Endodermal cell (in vitro differentiated cells): ENCODE data around the gene TFRC. TPM values are rescaled to one million over a fixed set of nuclear protein-coding genes. Genes with fewer than 3 reads are reported as not detected.

Experiments used
- DNase-seq: peaks from one replicate; pipeline ENCODE4 v3.0.0-alpha.2; 2017
- H3K27ac ChIP-seq: 2 replicates; pipeline ENCODE4 v1.5.1; 2013; ENCODE audit warnings: mild to moderate bottlenecking, low read depth, low read length, moderate library complexity
- H3K27me3 ChIP-seq: 2 replicates; pipeline ENCODE4 v1.6.1; 2013; ENCODE audit warnings: mild to moderate bottlenecking, low read length, moderate library complexity; ENCODE audit not compliant: insufficient read depth, control insufficient read depth, poor library complexity, severe bottlenecking
- H3K36me3 ChIP-seq: 2 replicates; pipeline ENCODE4 v1.7.0; 2013; ENCODE audit warnings: mild to moderate bottlenecking, low read length, moderate library complexity; ENCODE audit not compliant: control insufficient read depth, insufficient read depth
- H3K4me1 ChIP-seq: one replicate; pipeline ENCODE4 v1.7.0; 2013; ENCODE audit warnings: low read length; ENCODE audit not compliant: control insufficient read depth, insufficient read depth
- H3K4me3 ChIP-seq: 2 replicates; pipeline ENCODE4 v1.5.1; 2013; ENCODE audit warnings: mild to moderate bottlenecking, low read length, moderate library complexity
- H3K9ac ChIP-seq: 2 replicates; pipeline ENCODE4 v1.6.1; 2013; ENCODE audit warnings: mild to moderate bottlenecking, low read length, moderate library complexity; ENCODE audit not compliant: poor library complexity, severe bottlenecking; ENCODE audit errors: extremely low read depth
- H3K9me3 ChIP-seq: 2 replicates; pipeline ENCODE4 v1.6.1; 2013; ENCODE audit warnings: mild to moderate bottlenecking, low read length, moderate library complexity; ENCODE audit not compliant: control insufficient read depth
- H3K27ac Mint-ChIP-seq: 2 replicates; pipeline ENCODE4 v1.8.0; 2020; ENCODE audit warnings: mixed read lengths
- H3K27me3 Mint-ChIP-seq: 2 replicates; pipeline ENCODE4 v1.8.0; 2021; ENCODE audit warnings: mild to moderate bottlenecking, mixed read lengths; ENCODE audit not compliant: insufficient read depth
- H3K36me3 Mint-ChIP-seq: 2 replicates; pipeline ENCODE4 v1.8.0; 2020; ENCODE audit warnings: low read depth, mixed read lengths
- H3K4me1 Mint-ChIP-seq: 2 replicates; pipeline ENCODE4 v1.8.0; 2020; ENCODE audit warnings: mixed read lengths
- H3K4me3 Mint-ChIP-seq: 2 replicates; pipeline ENCODE4 v1.8.0; 2020; ENCODE audit warnings: mild to moderate bottlenecking, moderate library complexity, mixed read lengths
- H3K9me3 Mint-ChIP-seq: 2 replicates; pipeline ENCODE4 v1.8.0; 2020; ENCODE audit warnings: mild to moderate bottlenecking, mixed read lengths
- WGBS, 2 experiments: methylation state at CpG; one replicate each; pipeline versions ENCODE4 v1.1.5 to v1.1.7; 2013; ENCODE audit warnings: missing lambda C conversion rate in 2 of 2, mixed read lengths in 1 of 2; ENCODE audit not compliant: insufficient coverage in 1 of 2, insufficient read length in 1 of 2; 5-methylcytosine and 5-hydroxymethylcytosine counted together
- total RNA-seq, 2 donors: library from RNA; stranded (reverse); fragmentation: NEBNext Ultra II Directional in 1 of 2; extraction: Animal tissue kit (Norgen Biotek cat#: 25700) in 1 of 2; gene quantifications; 2 replicates in 1 of 2; 3 replicates in 1 of 2; pipeline ENCODE4 v1.2.1, GENCODE V29; 2021
- TF ChIP-seq, protein P1 (sequence below): fragments of 200-600 bp; sonication (generic); conservative IDR thresholded peaks from 2 replicates; pipeline ENCODE4 v1.5.0; 2021; ENCODE audit warnings: antibody characterized with exemption, mild to moderate bottlenecking

TFRC gene
- total RNA-seq, 2 donors from 2014 or later = 69.0 to 90.0 TPM

- H3K27me3 ChIP-seq = no peaks in the 10 kb centered on the region
- Mint-ChIP-seq H3K4me1 (peaks cover 15% of the 10 kb centered on the region), H3K4me3 (no peak overlapping the region), H3K9me3 (no peaks in the 10 kb centered on the region), H3K36me3 (peaks cover 52% of the 10 kb centered on the region), H3K27me3 (no peaks in the 10 kb centered on the region), H3K27ac (no peak overlapping the region)
- no peak for DNase-seq
- no peak overlapping the region for H3K4me3 ChIP-seq
- H3K9me3 ChIP-seq = no peaks in the 10 kb centered on the region
- peaks cover 55% of the 10 kb centered on the region for H3K36me3 ChIP-seq
- peaks cover 4% of the 10 kb centered on the region for H3K4me1 ChIP-seq
- TF ChIP-seq, protein P1, sequence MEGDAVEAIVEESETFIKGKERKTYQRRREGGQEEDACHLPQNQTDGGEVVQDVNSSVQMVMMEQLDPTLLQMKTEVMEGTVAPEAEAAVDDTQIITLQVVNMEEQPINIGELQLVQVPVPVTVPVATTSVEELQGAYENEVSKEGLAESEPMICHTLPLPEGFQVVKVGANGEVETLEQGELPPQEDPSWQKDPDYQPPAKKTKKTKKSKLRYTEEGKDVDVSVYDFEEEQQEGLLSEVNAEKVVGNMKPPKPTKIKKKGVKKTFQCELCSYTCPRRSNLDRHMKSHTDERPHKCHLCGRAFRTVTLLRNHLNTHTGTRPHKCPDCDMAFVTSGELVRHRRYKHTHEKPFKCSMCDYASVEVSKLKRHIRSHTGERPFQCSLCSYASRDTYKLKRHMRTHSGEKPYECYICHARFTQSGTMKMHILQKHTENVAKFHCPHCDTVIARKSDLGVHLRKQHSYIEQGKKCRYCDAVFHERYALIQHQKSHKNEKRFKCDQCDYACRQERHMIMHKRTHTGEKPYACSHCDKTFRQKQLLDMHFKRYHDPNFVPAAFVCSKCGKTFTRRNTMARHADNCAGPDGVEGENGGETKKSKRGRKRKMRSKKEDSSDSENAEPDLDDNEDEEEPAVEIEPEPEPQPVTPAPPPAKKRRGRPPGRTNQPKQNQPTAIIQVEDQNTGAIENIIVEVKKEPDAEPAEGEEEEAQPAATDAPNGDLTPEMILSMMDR = no peak
- 99% methylated on average over 9 of the region's 9 CpGs for WGBS, 2 experiments
- H3K9ac ChIP-seq = no peak overlapping the region
- no peak overlapping the region for H3K27ac ChIP-seq
Observed at GRCh38 chr3:196048922-196049598, 32.8 kb downstream of the TFRC start.

GRCh38 chr3:196047391-196048030 is 34.4 kb downstream of the TFRC start:
- no peak overlapping the region for H3K4me3 Mint-ChIP-seq
- H3K9me3 Mint-ChIP-seq = no peaks in the 10 kb centered on the region
- no peak overlapping the region for H3K4me3 ChIP-seq
- H3K27me3 ChIP-seq = no peaks in the 10 kb centered on the region
- no peaks in the 10 kb centered on the region for H3K27me3 Mint-ChIP-seq
- H3K9me3 ChIP-seq = no peaks in the 10 kb centered on the region
- H3K4me1 Mint-ChIP-seq = peaks cover 15% of the 10 kb centered on the region
- no peak overlapping the region for H3K27ac ChIP-seq
- H3K27ac Mint-ChIP-seq = no peak overlapping the region
- WGBS, 2 experiments = 93 to 94% methylated on average over 10 of the region's 11 CpGs
- peaks cover 40% of the 10 kb centered on the region for H3K36me3 ChIP-seq
- H3K9ac ChIP-seq = no peak overlapping the region
- H3K36me3 Mint-ChIP-seq = peaks cover 40% of the 10 kb centered on the region
- H3K4me1 ChIP-seq = peaks cover 4% of the 10 kb centered on the region
- TF ChIP-seq, protein P1 = no peak
- DNase-seq = no peak

DNA sequence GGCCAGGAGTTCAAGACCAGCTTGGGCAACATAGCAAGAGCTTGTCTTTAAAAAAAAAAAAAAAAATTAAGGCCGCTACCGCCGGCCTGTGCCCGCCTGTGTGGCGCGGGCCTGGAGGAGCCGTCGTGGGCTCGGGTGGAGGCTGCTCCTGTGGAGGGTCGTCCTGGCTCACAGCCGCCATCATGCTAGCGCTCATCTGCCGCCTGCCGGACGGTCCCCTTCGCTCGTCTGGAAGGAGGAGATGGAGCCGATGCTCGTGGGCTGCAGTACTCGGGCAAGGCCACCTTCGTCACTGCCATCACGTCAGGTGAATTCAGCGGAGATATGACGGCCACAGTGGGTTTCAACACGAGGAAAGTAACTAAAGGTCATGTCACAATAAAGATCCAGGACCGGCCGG is 37.4 kb downstream of the TFRC start:
- TF ChIP-seq, protein P1 = no peak
- Histone ChIP-seq H3K4me1 (peaks cover 4% of the 10 kb centered on the region), H3K4me3 (no peak overlapping the region), H3K27ac (no peak overlapping the region), H3K9ac (no peak overlapping the region), H3K27me3 (no peaks in the 10 kb centered on the region), H3K36me3 (peaks cover 13% of the 10 kb centered on the region), H3K9me3 (no peaks in the 10 kb centered on the region)
- H3K36me3 Mint-ChIP-seq = peaks cover 18% of the 10 kb centered on the region
- no peaks in the 10 kb centered on the region for H3K27me3 Mint-ChIP-seq
- WGBS, 2 experiments = 94% methylated on average over 21 to 27 of the region's 27 CpGs
- no peak overlapping the region for H3K27ac Mint-ChIP-seq
- H3K4me1 Mint-ChIP-seq = peaks cover 15% of the 10 kb centered on the region
- no peak for DNase-seq
- H3K4me3 Mint-ChIP-seq = no peak overlapping the region
- no peaks in the 10 kb centered on the region for H3K9me3 Mint-ChIP-seq
